SU-DHL-6 (cell line): ENCODE results near the gene C11orf97.

Experiments used
- EZH2phosphoT487 ChIP-seq: fragments of 200-600 bp; sonication (generic), shearing (Covaris generic); conservative IDR thresholded peaks from 2 replicates; pipeline ENCODE4 v1.6.1; 2018; ENCODE audit warnings: mild to moderate bottlenecking, antibody characterized with exemption, low read length, moderate library complexity, mixed read lengths
- TF ChIP-seq, protein P1 (sequence below): fragments of 200-600 bp; sonication (generic); IDR thresholded peaks from one replicate; pipeline ENCODE4 v1.5.1; 2017; ENCODE audit warnings: antibody characterized with exemption, mild to moderate bottlenecking, low read length, moderate library complexity; ENCODE audit not compliant: insufficient read depth, poor library complexity, severe bottlenecking

DNA sequence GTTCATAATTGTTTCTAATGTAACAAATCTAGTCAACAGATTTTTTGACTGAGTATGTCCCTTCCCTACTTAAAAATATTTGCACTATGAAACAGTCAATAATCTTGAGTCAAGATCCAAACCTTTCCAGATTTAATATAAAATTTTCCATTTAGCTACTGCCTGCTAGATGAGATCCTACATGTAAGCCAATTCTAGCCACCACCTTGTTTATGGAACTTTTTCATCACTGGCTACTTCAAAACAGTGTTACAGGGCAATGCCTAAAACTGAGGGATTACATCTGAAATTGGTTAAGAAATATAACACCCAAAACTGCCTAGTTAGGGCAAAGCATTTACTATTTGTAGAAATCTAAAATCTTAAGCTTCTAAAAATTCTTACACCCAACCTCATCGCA is 20.9 kb downstream of the C11orf97 start:
- TF ChIP-seq, protein P1, sequence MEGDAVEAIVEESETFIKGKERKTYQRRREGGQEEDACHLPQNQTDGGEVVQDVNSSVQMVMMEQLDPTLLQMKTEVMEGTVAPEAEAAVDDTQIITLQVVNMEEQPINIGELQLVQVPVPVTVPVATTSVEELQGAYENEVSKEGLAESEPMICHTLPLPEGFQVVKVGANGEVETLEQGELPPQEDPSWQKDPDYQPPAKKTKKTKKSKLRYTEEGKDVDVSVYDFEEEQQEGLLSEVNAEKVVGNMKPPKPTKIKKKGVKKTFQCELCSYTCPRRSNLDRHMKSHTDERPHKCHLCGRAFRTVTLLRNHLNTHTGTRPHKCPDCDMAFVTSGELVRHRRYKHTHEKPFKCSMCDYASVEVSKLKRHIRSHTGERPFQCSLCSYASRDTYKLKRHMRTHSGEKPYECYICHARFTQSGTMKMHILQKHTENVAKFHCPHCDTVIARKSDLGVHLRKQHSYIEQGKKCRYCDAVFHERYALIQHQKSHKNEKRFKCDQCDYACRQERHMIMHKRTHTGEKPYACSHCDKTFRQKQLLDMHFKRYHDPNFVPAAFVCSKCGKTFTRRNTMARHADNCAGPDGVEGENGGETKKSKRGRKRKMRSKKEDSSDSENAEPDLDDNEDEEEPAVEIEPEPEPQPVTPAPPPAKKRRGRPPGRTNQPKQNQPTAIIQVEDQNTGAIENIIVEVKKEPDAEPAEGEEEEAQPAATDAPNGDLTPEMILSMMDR, result no peak
- TF ChIP-seq EZH2phosphoT487, result no peak
